Inflammatory macrophage treated with lipopolysaccharide for 1 hour (primary cell): Measurements from ENCODE around the gene C13orf46.

Source experiments
- DNase-seq, 2 donors: peaks; one replicate each; pipeline ENCODE4 v3.0.0-alpha.2; 2020 to 2022

The C13orf46 gene

GRCh38 chr13:113952983-113953520 is 20.8 kb downstream of the C13orf46 start:
- no peak for DNase-seq

DNA sequence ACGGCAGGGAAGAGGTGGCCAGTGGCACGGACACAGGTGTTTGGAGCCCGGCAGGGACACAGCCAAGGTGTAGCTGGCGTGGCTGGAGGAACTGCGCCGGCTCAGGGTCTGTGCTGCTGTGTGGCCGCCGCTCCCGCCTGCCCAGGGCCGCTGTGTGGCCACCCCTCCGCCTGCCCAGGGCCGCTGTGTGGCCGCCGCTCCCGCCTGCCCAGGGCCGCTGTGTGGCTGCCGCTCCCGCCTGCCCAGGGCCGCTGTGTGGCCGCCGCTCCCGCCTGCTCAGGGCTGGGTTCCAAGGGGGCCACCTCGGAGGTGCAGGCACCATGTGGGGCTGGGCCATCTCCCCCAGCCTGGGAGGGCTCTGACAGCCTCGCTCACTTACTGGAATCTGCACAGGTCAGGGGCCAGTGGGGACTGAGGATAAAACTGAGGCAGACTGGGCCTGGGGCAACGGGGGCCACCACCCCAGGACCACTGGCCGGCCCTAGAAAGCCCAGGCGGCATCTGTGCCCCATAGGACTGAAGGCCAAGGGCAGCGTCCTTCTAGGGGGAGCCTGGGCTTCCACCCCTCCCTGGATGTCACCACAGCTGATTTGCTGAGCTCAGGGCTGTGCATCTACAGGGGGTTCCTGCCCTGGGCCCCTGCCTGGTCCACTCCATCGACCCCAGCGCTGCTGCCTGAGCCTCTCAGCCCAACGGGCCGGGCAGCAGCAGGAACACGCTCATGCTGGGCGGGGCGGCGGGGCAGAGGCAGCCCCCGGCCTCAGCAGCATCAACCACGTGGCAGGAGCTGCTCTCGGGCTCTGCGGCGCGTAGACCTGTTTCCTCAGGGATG is 21.5 kb downstream of the C13orf46 start:
- DNase-seq: no peak

- peak; percentile 60 to 76 for DNase-seq
Observed at GRCh38 chr13:113951246-113951999, 22.5 kb downstream of the C13orf46 start.

GRCh38 chr13:113950451-113951245 is 23.2 kb downstream of the C13orf46 start:
- DNase-seq: no peak

DNA sequence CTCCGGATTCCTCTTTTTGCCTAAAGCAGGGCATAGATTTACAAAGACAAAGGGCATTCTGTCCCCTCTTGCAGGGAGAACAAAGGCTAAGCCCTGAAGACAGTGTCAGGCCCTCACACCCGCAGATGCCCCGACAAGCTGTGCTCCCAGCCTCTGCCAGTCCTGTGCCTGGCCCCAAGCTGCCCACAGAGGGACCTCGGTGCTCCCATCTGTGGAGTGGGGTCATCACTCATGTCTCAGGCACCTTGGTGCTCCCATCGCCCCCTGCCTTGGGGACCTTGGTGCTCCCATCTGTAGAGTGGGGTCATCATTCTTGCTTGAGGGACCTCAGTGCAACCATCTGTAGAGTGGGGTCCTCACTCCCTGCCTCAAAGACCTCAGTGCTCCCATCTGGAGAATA is 24.3 kb downstream of the C13orf46 start:
- no peak for DNase-seq

- DNase-seq: no peak
Observed at GRCh38 chr13:113948034-113948742, 25.7 kb downstream of the C13orf46 start.

DNA sequence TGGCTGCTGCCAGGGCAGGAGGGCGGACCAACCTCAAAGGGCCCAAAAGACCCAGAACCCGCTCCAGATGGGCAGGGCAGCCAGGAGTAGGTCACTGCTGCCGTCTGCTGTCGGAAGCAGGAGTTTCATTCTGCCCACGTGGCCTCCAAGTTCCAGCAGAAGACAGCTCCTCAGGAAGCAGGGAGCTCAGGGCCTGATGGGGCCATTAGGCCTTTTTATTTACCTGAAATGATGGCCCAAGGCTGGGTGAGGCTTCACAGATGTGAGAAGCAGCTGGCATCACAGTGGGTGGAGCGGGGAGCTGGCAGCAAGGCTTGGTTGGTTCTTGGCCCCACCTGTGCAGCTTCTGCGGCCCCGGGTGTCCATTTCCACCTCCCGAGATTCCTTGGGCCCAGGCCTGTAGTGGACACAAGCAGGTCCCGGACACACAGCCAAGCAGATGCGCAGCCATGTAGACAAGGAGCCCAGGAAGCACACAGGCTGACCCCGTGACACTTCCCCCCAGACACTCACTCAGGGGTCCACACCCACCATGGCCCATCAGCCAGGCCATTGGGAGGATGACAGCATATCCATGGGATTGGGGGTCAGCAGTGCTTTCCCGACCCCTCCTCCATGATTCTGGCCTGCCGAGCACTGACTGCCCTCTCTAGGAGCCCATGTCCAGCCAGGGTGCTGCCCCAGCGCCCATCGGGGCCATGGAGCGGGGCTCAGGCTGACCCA is 26.4 kb downstream of the C13orf46 start:
- no peak for DNase-seq

DNA sequence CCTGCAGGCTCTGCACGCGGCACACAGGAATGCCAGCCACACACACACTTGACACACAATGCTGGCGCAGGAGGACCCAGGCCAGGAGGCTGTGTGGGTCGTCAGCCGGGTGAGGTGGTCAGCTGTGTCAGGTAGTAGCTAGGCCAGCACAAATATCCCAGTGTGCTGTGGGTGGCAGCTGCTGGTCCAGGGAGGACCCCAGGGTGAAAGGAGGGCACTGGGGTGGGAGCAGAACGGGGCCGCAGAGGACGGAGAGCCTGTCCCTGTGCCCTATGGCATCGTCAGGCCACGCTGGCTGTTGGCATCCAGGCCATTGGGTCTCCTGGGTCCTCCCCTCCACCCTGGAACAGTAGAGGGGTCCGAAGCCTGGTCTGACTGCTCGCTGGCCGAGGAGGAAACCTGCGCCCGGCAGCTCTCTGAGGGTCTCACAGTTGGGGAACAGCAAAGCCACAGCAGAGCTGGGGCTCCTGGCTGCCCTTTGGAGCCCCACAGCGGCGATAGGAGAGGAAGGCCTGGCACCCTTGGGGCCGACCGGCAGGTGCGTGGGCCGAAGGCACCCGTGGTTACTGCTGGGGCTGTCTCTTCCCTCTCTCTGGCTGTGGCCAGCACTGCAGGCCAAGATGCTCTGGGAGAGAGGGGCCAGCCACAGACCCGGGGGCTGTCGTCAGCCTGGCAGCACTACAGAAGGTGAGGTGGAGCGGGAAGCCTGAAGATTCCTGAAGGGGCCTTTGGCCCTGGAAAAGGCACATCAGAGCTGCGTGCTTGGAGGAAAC is 27.3 kb downstream of the C13orf46 start:
- DNase-seq: no peak

DNA sequence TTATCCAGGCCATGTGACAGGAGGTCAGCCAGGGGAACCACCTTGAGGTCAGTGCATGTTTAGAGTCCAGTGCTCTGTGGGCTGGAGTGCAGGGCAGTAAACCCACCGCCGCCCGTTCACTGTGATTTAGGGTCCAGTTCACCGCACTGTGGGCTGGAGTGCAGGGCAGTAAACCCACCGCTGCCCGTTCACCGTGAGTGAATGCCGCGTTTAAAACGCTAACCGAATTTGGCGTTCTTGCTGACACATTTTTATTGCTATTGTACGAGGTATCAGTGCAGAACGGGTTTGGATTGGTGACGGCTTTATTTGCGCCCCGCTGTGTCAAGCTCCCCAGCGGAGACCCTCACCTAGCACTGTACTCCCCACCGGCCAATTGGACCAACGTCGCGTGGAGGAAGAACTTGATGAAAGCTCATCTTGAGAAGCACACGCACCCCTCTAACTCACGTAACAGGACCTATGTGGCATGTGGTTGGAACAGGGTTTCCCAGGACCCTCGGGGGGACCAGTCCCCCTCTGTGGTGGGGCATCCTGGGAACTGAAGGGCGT is 27.9 kb downstream of the C13orf46 start:
- no peak for DNase-seq

DNA sequence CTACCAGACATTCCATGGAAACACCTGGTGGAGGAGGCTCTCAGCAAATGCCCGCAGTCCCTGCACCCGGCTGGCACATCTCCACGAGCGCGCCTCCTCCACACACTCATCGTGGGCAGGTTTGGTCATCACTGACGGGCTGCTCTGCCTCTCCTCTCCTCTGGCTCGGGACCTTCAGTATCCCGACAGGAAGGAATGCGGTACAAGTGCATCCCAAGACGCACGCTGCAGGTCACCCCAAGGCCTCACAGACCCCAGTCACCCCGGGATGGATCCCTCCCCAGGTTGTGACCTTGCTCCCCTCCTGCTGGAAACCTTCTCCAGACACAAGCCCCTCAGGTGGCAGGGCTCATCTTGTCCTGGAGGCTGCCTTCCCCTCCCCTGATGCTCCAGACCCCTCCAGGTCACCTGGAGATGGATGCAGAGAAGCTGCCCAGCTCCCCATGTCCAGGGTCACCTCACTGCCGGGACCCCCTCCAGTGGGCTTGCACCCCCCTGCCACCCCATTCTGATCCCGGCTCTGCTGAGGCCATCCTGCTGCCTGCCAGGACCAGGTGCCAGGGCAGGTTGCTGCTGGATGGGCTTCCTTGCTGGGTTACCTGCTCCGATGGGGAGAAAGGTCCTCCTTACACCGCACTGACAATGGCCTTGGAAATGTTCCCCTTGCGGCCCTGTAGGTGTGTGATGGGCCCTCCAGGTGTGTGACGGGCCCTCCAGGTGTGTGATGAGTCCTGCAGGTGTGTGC is 29.9 kb downstream of the C13orf46 start:
- no peak for DNase-seq

DNA sequence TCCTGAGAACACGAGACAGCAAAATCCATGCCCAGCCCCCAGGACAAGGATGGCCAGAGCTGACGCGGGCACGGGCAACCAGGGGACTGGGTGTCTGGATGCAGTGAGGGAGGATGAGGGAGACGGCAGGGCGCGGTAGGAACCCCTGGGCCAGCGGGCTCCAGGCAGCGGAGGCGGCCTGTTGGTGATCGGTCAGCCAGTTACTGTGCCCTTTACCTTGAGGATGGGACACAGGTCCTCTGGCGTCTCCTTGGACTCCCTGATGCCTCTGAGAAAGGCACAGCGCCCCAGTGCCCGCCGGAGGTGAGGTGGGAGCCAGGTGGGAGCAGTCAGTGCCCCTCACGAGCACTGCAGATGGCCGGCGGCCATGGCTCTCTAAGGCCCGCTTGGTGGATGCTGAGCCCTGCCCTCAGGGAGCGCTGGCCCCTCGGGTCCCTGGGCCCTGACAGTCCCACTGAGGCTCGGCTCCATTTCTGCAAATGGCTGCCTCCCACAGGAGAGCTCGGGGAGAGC is 31.2 kb downstream of the C13orf46 start:
- DNase-seq: no peak

- DNase-seq: no peak
Observed at GRCh38 chr13:113941571-113942191, 32.2 kb downstream of the C13orf46 start.

DNA sequence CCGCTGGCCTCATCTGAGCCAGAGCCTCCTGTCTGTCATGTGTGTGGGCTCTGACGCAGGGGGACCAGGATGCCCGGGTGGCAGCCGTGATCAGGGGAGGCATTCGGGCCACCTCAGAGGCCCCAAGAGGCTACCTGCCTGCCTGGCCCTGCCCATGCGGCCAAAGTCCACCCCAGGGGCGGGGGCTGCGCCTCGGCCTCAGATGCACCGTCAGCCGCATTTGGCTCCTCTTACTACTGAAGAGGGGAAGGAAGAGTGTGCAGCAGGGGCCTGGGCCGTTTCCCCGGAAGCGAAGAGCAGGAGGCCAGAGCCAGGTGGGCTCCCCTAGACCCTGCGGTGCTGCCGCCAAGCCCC is 34.0 kb downstream of the C13orf46 start:
- no peak for DNase-seq

- DNase-seq: no peak
Observed at GRCh38 chr13:113939129-113939943, 34.5 kb downstream of the C13orf46 start.

DNA sequence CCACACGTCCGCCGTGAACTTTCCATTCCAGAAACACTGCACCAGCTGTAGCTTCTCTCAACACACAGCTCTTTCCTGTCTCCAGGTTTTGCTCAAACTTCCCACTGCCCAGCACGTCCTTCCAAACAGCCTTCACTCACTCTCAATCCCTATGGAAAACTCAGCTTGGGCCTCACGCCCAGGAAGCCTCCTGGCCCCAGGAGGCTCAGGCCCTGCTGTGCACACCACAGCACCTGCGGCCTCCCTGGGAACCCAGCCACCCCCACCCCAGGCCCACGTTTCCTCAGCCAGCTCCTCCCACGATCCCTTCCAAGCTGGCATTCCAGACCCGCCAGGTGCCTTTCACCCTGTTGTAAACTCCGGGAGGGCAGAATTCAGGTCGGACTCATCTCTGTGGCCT is 35.2 kb downstream of the C13orf46 start:
- no peak for DNase-seq

DNA sequence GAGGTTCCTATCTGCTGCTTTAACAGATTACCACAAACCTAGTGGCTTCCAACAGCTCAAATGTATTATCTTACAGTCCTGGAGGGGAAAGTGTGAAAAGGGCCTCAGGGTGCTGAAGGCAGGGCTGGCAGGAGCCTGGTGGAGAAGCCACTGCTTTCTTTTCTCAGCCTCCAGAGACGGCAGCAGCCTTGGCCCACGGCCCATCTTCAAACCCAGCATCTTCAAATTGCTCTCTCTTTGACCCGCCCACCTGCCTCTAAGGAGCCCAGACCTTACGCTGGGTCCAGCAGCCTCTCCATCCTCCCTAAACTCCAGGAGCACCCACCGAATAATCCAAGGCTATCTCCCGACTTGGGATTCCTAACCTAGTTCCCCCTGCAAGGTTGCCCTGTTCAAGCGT is 35.6 kb downstream of the C13orf46 start:
- no peak for DNase-seq

GRCh38 chr13:113937527-113938180 is 36.2 kb downstream of the C13orf46 start:
- no peak for DNase-seq

DNA sequence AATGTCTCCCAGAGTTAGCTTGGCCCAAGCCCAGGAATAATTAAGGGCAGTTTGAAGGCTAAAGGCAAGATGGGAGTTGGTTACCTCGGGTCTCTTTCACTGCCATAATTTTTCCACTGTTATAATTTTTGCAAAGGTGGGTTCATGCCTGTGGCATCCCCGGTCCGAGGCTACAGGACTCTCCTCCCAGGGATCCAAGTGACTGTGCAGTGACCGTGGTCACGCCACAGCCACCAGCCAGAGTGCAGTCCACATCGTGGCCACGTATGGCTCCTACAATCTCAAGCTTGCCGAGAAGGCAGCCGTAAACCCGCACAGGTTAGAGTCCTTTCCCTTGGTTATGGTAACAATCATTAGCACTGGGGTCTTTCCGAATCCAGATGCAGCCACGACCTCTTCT is 36.8 kb downstream of the C13orf46 start:
- no peak for DNase-seq
